AG04450 (cell line): ENCODE results near the gene GPR173. TPM values are rescaled to one million over a fixed set of nuclear protein-coding genes. Genes with fewer than 3 reads are reported as not detected.

Experiments
- CTCF ChIA-PET: fragments of 300-600, 350-600 bp; formaldehyde crosslinking; extraction: SDS; loops from one replicate; lab custom pipeline; 2022; ENCODE audit warnings: antibody characterized with exemption, inconsistent platforms; lab: Charles Lee
- POLR2A ChIA-PET: fragments of 350-600 bp; formaldehyde crosslinking; extraction: SDS; loops from one replicate; lab custom pipeline; 2021; ENCODE audit warnings: antibody characterized with exemption, inconsistent platforms; lab: Yijun Ruan, JAX
- DNase-seq: peaks from one replicate; pipeline ENCODE4 v3.0.0-alpha.2; 2011; ENCODE audit warnings: low read depth, low spot score
- H3K27ac ChIP-seq: one replicate; pipeline ENCODE4 v1.5.1; 2012; ENCODE audit warnings: low read depth, low read length, control low read depth
- H3K27me3 ChIP-seq: one replicate; pipeline ENCODE4 v1.6.0; 2012; ENCODE audit warnings: low read length; ENCODE audit not compliant: control insufficient read depth, insufficient read depth
- H3K4me3 ChIP-seq: 2 replicates; pipeline ENCODE4 v1.5.1; 2011; ENCODE audit warnings: mild to moderate bottlenecking, low read depth, low read length, control low read depth
- H3K9me3 ChIP-seq: 2 replicates; pipeline ENCODE4 v1.5.1; 2012; ENCODE audit warnings: low read length; ENCODE audit not compliant: control insufficient read depth, insufficient read depth
- CTCF ChIP-seq: IDR thresholded peaks from 2 replicates; pipeline ENCODE4 v1.5.1; 2011; ENCODE audit warnings: low read depth, low read length, control low read depth, inconsistent platforms
- polyA minus RNA-seq: library from RNA; depleted of rRNA, polyadenylated mRNA; stranded (reverse); fragments of >200 nt; gene quantifications from 2 replicates; pipeline ENCODE4 v1.2.3, GENCODE V29; 2011; rRNA and poly(A)+ RNA removed
- polyA plus RNA-seq: library from polyadenylated mRNA; depleted of rRNA; stranded (reverse); fragments of >200 nt; gene quantifications from 2 replicates; pipeline ENCODE4 v1.2.3, GENCODE V29; 2011; rRNA removed

GPR173 gene
- 3.8 and 5.2 TPM in 2 replicates for polyA plus RNA-seq
- polyA minus RNA-seq, result 3.3 and 3.5 TPM in 2 replicates

- peak within 1 kb of the TSS; percentile 71 for H3K4me3 ChIP-seq
- peak; percentile 21 for DNase-seq
- no peaks in the 10 kb centered on the region for H3K27me3 ChIP-seq
- H3K9me3 ChIP-seq, result no peaks in the 10 kb centered on the region
- no peak for TF ChIP-seq CTCF
- H3K27ac ChIP-seq, result peak within 1 kb of the TSS; percentile 57
- POLR2A ChIA-PET, result interaction anchor here (1.0 to 1.5 kb wide), 2 partner anchors 34 to 53 kb away, joined by 3 to 12 read pairs; partner anchors contain the start of gene TSPYL2
- CTCF ChIA-PET, result no interaction called here
These were observed at the start of gene GPR173 for GRCh38 chrX:53048169-53049126. GPR173 (plus strand) TSS chrX:53048789; CDS start chrX:53076622, 27,833 bp downstream.

DNA sequence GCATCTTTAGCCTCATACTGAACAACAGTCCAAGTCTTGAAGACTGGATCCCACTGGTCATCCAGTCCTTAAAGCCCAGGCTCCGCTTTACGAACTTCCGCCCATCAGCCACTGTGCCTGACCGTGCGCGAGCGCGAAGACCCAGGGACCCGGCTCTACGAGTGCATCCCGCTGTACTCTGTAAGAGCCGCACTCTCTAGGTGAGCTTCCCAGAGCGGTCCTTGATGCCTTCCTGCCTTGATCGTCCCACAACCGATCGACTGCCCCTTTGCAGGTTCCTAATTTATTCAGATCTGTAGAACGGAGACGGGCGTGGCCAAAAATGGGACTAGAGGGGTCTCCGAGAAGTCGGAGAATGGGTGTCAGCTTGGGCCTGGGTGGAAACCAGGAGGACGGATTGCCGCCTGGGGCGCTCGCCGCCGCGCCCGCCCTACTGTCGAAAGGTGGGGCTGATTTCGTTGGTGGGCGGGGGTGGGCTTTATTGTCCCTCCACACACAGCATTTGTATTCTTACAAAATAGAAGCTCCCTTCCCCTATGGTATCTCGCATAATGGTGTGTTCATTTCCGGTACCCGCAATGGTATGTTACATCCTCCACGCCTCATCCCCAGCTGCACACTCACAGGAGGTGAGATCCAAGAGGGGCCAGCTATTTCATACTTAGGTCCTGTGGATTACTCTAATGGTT, 48.0 kb upstream of the GPR173 start:
- ChIA-PET POLR2A (no interaction called here), CTCF (no interaction called here)
- Histone ChIP-seq H3K9me3 (no peaks in the 10 kb centered on the region), H3K4me3 (no peak overlapping the region), H3K27me3 (peaks cover 4% of the 10 kb centered on the region), H3K27ac (no peak overlapping the region)
- DNase-seq, result no peak
- no peak for TF ChIP-seq CTCF

DNA sequence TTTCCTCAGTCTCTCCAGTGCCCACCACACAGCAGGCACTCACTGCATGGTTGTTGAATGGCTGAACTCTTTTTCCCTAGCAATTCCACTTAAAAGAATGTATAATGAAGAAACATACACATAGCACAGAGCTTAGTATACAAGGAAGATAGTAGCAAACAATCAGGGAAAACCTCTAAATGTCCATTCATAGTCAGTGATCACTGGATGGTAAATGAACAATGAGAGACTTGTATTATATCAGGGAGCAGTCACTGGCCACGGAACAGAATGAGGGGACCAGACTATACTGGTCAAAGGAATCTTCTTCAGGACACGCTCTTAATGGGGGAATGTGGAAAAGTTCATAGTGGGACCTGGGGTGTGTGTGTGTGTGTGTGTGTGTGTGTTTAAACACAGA, 46.6 kb upstream of the GPR173 start:
- CTCF ChIA-PET, result no interaction called here
- Histone ChIP-seq H3K27me3 (peaks cover 4% of the 10 kb centered on the region), H3K27ac (no peak overlapping the region), H3K9me3 (no peaks in the 10 kb centered on the region), H3K4me3 (no peak overlapping the region)
- POLR2A ChIA-PET, result no interaction called here
- no peak for DNase-seq
- TF ChIP-seq CTCF, result no peak

DNA sequence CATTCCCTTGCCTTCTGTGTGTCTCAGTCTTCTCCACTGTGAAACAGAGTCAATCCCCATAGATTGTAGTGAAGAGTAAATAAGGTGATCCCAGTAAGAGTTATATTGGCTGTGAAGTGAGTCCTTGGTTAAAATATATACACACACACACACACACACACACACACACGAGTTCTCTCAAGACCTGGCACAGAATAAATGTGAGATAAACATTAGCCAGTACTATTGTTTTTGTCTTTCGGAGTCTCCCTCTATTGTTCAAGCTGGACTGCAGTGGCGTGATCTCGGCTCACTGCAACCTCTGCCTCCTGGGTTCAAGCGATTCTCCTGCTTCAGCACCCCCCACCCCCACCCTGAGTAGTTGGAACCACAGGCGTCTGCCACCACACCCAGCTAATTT, 45.5 kb upstream of the GPR173 start:
- H3K9me3 ChIP-seq, result no peaks in the 10 kb centered on the region
- TF ChIP-seq CTCF, result no peak
- no peak for DNase-seq
- H3K4me3 ChIP-seq, result no peak overlapping the region
- H3K27me3 ChIP-seq, result peaks cover 4% of the 10 kb centered on the region
- POLR2A ChIA-PET, result no interaction called here
- H3K27ac ChIP-seq, result no peak overlapping the region
- CTCF ChIA-PET, result no interaction called here
